Ammon's horn (tissue), 1 donor: ENCODE results near the gene TMEM161A.

ENCODE experiments used
- DNase-seq: peaks from one replicate; pipeline ENCODE4 v3.0.0-alpha.2; 2016; ENCODE audit warnings: low spot score

The TMEM161A gene

DNA sequence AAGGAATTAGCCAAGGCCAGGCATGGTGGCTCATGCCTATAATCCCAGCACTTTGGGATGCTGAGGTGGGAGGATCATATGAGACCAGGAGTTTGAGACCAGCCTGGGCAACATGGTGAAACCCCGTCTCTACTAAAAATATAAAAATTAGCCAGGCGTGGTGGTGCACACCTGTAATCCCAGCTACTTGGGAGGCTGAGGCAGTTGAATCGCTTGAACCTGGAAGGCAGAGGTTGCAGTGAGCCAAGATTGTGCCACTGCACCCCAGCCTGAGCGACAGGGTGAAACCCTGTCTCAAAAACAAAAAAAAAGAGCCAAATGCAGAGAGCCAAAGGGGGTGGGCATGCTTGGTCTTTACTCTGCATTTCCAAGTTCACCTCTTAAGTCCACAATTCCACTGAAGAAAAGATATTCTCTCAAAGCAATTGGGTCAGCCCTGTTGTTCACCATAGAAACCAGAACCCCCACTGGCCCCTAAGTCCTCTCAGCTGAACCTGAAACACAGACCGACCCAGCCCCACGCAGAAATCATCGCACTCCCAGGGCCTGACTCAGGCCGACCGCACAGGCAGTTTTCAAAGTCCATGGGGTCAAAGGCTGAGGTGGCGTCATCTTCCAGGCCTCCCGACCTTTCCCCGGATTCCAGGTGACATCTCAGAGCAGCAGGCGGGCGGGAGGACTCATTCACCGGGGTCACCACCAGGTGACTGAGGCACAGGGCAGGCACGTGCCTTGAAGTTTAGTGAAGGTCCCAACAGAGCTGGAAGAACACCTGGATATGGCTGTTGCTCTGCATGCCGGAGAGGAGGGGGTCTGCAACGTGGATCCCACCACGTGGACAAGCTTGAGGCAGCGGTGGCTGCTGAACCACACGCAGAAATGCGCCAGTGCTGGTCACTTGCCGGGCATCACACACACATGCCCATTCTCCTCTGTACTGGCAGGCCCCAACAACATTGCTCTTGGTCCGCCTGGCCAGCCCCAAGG lies 41.3 kb downstream of the TMEM161A start:
- DNase-seq = no peak

GRCh38 chr19:19095691-19096090 lies 42.6 kb downstream of the TMEM161A start:
- no peak for DNase-seq

DNA sequence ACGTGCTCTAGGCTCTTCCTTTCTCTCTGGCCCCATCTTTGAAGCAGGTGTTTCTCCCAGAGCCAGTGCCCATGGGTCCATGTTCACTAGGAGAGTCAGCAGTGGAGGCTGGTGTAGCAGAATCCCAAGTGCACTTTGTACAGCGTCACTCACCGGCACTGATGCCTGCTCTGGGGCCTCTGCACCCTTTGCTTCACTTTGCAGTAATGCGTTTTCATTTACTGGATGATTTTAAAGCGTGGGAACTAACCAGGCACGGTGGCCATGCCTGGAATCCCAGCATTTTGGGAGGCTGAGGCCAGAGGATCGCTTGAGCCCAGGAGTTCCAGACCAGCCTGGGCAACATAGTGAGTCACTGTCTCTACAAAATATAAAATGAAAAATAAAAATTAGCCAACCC lies 43.8 kb downstream of the TMEM161A start:
- no peak for DNase-seq

DNA sequence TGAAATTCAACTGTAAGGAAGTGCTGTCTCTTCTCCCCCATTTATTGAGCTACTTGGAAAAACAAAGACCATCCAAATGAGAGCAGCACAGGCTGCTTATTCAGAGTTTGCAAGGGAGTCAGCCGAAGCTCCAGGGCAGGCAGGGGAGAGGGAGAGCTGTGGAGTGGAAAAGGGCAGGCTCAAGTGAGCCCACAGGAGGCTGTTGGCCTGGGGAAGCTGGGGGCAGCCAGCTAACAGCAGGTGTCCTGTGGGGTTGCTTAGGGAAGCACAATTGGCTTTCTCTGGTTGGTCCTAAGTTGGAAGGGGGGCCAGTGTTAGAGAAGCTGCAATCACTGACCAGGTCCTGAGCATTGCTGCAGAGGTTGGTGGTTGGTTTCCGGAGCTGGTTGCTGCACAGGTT lies 50.6 kb downstream of the TMEM161A start:
- DNase-seq = no peak

DNA sequence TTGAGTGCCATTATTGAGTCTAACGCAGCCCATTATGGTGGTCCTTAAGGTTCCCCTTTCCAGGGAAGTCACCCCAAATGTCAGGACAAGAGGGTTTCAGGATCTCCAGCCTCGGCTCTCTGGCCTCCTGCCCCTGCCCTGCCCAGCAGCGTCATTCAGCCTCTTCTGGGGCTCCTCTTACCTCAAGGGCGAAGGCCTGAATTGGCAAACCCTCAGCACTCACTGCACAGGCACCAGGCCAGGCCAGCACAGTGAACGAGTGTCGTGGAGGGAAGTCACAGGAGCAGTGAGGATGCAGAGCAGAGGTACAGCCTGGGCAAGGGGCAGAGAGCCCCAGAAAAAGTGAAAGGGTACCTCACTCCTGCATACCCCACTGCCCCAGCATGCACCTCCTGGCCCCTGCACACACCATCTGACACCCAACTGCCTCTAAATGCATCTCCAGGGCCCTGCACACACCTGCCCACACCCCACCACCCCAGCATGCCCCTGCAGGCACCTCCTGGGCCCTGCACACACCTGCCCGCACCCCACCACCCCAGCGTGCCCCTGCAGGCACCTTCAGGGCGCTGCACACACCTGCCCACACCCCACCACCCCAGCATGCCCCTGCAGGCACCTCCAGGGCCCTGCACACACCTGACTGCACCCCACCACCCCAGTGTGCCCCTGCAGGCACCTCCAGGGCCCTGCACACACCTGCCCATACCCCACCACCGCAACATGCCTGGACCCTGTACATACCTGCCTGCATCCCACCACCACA lies 54.7 kb downstream of the TMEM161A start:
- no peak for DNase-seq

GRCh38 chr19:19081642-19082151 lies 56.6 kb downstream of the TMEM161A start:
- DNase-seq = no peak

- no peak for DNase-seq
These were observed 58.7 kb downstream of the TMEM161A start for GRCh38 chr19:19079571-19079970.

DNA sequence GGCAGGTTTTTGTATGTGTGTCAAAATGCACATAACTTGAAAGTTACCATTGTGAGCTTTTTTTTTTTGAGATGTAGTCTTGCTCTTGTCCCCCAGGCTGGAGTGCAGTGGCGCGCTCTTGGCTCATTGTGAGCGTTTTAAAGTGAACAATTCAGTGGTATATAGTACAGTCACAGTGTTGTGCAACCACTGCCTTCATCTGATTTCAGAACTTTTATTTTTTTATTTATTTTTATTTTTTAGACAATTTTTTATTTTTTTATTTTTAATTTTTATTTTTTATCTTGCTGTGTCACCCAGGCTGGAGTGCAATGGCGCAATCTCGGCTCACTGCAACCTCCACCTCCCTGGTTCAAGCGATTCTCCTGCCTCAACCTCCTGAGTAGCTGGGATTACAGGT lies 59.5 kb downstream of the TMEM161A start:
- no peak for DNase-seq

DNA sequence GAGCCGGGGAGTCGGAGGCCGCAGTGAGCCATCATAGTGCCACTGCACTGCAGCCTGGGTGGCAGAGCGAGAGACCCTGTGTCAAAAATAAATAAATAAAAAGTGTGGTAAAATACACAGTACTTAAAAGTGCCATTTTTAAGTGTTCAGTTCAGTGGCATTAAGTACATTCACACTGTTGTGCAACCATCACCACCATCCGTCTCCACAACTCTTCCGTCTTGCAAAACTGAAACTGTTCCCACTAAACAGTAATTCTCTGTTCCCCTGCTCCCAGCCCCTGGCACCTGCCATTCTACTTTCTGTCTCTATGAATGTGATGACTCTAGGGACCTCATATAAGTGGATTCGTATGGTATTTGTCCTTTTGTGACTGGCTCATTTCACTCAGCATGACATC lies 61.2 kb downstream of the TMEM161A start:
- DNase-seq = no peak

GRCh38 chr19:19076476-19076875 lies 61.8 kb downstream of the TMEM161A start:
- DNase-seq = no peak

GRCh38 chr19:19075126-19075525 lies 63.2 kb downstream of the TMEM161A start:
- DNase-seq = no peak

- no peak for DNase-seq
These were observed 63.9 kb downstream of the TMEM161A start for GRCh38 chr19:19074196-19074882.

- DNase-seq = no peak
These were observed 66.4 kb downstream of the TMEM161A start for GRCh38 chr19:19071897-19072296.
